ENCODE measurements around the gene AP3S1.
"Not testable (repeated sequence)": the region's sequence is repeated elsewhere in the genome, so short reads cannot be mapped to it uniquely, and the experiment has no call there.

AP3S1 gene

GRCh38 chr5:115841382-115842088 is at the start of gene AP3S1, which contains the start of gene ATG12:
TSS of gene AP3S1 (plus strand) at chr5:115841935. CDS start at chr5:115842038, 103 bp downstream.
TSS of gene ATG12 (minus strand) at chr5:115841565. CDS start at chr5:115841552, 13 bp downstream.
- DNase-seq, result peak; percentile 96

DNA sequence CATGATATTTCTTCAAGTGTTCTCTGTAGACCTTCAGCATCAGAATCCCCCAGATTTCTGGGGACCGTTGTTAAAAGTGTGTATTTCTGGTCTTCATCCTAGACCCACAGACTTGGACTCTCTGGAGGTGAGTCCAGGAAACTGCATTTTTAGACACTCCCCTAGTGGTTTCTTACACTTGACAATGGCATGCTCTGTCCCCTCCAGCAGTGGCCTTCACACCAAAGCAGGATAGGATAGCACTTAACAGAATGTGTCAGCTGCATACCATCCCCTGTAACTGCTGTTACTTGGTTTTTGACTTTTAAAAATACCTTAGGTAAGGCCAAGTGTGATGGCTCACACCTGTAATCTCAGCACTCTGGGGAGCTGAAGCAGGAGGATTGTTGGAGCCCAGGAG is 46.0 kb upstream of the AP3S1 start:
- DNase-seq, result no peak

GRCh38 chr5:115796656-115797055 is 45.1 kb upstream of the AP3S1 start:
- no peak for DNase-seq

DNA sequence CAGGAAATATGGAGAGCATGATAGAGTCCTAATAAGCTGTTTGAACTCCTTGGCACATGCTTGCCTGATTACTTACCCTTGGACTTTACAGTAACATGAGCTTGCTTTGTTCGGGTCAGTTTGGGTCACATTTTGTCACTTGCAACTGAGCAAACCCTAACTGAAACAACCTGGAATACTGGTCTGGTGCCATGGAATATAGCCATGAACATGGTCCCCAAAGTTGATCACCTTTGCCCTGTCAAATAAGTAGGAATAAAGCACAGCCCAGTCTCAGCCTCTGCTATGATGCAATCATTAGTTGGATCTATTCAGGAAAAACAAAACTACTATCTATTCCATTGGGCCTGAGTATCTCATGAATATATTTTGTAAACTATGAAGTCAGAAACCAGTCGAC is 43.5 kb upstream of the AP3S1 start:
- DNase-seq, result no peak

DNA sequence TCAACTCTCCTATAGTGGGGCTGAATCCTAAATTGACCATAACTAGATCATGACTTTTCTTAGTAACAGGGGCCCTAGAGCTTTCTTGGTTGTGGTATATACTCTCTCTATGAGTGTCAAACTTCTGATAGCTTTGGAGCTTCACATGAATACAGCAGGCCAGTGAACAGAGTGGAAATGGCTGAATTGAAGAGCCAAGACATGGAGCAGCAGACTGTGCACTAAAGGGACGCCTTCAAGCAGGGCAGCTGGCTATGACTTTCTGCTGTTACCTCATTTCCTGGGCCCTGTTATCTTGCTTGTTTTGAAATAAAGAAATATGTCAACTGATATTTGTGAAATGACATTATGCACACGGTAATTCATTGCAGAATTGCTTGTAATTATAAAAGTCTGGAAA is 41.6 kb upstream of the AP3S1 start:
- no peak for DNase-seq

DNA sequence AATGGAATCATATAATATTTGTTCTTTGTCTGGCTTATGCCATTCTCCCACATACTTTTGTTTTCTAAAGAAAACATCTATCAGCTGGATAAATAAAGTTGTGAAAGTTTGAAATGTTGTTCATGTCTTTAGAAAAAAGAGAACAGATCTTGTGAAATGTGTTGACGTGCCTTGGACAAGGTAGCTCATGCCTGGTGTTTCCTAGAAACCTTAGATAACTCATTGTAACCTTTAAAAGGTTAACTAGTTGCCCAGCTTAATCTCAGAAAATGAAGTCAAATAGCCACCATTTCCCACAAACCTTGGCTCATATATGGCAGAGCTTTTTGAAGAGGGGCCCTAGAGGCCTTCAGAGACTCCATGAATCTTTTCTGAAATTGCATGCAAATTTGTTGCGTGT is 40.6 kb upstream of the AP3S1 start:
- DNase-seq, result no peak

- DNase-seq, result no peak
Observed at GRCh38 chr5:115801984-115802383, 39.8 kb upstream of the AP3S1 start.

DNA sequence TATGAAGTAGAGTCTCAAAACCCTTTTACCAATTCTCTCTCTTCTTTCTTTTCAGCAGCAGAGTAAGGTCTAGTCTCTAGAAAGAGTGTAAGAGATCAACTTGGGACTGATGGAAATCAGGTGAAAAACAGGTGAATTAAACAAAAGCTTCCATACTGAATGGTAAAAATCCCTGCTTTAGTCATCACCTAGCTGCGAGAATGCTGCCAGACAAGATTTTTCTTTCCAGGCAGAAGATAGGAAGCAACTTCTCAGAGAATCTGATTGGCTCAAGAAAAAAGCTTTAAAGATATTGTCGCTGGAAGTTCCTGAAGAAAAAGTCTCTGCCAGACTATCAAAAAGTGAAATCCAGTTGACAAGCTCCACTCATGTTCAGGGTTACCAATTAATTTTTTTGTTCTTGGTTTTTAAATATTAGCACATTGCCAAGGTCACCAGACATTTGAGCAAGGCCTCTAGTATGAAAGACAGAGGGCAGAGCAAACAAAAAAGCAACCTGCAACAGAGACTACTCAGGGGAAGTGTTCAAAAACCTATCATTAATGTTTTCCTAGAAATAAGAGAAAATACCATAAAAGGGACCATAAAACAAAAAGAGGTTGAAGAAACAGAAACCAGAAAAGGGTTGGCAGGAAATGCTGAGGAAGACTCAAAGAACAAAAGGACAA is 34.6 kb upstream of the AP3S1 start:
- no peak for DNase-seq

- no peak for DNase-seq
Observed at GRCh38 chr5:115807654-115808052, 34.1 kb upstream of the AP3S1 start.

- DNase-seq, result not testable (repeated sequence)
Observed at GRCh38 chr5:115808066-115808465, 33.7 kb upstream of the AP3S1 start.

- DNase-seq, result no peak
Observed at GRCh38 chr5:115809946-115810345, 31.8 kb upstream of the AP3S1 start.

DNA sequence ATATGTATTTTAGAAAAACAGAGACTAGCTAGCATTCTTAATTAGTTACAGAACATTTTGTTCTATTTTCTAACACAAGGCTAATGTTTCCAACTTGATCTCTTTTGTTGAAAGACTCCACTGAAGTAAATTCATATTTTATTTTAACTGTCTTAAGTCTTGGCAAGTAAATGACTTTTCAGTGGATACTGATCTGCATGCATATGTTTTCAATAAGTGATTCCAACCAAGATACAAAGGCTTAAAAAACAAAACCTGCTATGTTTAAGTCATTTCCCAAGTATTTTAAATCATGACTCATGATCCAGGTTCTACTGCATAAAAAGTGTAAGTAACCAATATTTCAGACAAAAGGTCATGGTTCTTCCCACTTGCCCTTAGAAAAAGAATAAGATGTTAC is 31.0 kb upstream of the AP3S1 start:
- no peak for DNase-seq

DNA sequence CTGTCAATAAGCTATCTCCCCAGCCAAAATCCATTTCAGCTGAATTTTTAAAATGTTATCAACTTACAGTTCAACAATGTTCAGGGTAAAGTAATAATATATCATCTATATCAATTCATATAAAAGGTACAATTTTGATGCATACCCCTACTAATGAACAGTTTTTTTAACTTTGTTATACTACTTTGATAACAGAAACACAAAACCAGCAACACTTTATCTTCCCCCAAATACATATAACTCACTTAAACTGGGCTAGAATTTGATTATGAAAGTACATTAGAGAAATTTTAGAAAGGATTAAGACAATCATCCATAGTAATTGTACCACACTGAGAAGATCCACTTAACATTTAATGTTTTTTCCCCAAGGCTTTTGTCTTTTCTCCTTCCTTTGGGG is 30.3 kb upstream of the AP3S1 start:
- no peak for DNase-seq

DNA sequence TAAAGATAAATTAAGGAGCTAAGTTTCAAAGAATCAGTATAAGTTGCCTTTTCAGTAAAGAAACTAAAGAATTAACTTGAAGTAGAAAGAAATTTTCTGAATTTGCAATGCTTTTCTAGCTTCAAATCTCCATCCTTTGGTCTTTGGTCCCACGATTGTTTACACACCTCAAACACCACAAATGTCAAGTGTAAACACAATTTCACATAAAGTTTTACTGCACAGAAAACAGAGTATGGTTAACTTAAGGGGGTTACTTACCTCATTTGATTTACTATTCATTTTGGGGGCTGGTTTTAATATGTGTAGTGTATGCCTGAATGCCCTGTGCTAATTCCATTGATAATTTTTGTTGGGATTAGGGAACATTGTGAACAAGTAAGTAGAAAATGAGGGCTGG is 29.4 kb upstream of the AP3S1 start:
- DNase-seq, result no peak

DNA sequence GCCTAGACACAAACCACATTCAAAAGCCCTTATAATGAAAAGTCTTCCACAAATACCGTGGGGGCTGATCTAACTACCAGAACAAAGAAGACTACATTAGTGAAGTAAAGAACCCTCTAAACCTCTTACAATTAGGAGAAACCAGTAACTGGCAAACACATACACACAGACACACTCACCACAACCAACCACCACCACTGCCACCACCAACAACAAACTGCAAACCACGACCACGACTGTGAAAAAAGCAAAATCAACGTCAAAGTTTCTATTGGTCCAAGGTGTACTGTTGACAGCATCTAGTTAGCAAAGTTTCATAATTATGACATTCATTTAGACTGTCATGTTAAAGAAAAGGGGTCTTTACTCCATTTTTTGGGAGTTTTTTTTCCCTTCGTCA is 28.0 kb upstream of the AP3S1 start:
- DNase-seq, result no peak

DNA sequence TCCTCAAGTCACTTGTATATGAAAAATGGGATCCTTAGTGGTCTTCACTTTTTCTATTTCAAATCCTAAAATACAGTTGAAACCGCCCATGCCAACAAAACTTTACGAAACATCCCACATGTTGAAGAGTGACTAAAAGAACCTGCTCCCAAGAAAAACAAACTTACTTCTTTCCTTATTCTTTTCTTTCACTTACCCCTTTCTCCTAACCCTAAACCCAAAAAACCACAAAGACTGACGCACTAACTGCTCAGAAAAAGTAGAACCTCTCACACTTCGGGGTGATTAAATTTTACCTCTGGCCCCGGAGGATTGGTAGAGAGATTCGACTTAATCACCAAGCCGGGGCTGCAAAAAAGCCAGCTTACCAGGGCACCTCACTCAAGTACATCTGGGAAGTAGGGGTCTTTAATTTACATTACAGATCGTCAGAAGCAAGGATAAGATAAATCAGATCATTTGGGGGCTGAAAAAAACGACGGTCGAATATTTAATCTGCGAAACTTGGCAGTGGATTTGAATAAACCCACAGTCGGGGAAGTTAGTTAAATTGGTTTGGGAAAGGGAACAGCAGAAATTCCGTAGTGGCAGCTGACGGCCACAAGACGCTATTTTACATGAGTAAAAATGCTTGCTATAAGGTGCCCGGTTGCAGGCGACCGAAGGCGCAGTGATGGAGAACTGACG is 26.6 kb upstream of the AP3S1 start:
- DNase-seq, result peak; percentile 6

- no peak for DNase-seq
Observed at GRCh38 chr5:115815693-115816225, 26.0 kb upstream of the AP3S1 start.

- no peak for DNase-seq
Observed at GRCh38 chr5:115816226-115817081, 25.3 kb upstream of the AP3S1 start, which contains the start of gene CDO1. TSS of gene CDO1 (minus strand) at chr5:115816659. CDS start at chr5:115816397, 262 bp downstream.

GRCh38 chr5:115817386-115817785 is 24.3 kb upstream of the AP3S1 start:
- DNase-seq, result no peak

DNA sequence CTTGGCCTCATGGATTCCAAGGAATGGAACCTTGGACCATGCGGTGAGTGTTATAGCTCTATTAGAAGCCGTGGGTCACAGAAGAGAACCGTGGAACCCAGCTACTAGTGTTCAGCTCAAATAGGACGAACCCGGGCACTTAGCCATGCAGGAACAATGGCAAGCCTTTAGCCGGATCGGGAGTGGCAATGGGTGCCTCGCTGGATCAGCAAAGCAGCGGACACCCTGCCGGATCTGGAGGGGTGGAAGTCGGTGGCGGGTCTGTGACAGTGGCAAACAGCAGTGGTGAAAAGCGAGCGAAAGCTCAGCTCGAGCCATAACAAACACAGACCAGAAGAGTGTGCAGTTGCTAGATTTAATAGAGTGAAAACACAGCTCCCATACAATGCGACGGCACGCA is 22.9 kb upstream of the AP3S1 start:
- no peak for DNase-seq

GRCh38 chr5:115820846-115821245 is 20.9 kb upstream of the AP3S1 start:
- DNase-seq, result no peak

GRCh38 chr5:115824983-115825382 is 16.8 kb upstream of the AP3S1 start:
- DNase-seq, result not testable (repeated sequence)

DNA sequence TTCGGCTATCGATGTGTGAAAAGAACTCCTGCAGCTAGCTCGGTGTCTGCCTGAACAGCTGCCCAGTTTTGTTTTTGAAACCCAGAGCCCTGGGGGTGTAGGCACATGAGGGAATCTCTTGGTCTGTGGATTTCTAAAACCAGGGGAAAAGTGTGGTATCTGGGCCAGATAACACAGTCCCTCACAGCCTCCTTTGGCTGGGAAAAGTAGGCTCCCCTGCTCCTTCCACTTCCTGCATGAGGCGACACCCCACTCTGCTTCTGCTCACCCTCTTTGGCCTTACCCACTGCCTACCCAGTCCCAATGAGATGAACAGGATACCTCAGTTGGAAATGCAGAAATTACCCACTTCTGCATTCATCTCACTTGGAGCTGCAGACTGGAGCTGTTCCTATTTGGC is 15.8 kb upstream of the AP3S1 start:
- DNase-seq, result no peak
